Peyer's patch (tissue), 4 donors: Measurements from ENCODE around the gene FGR. TPM values are rescaled to one million over a fixed set of nuclear protein-coding genes. Genes with fewer than 3 reads are reported as not detected.

Source experiments
- DNase-seq, 3 donors: peaks; one replicate each; pipeline ENCODE4 v3.0.0-alpha.2; 2017 to 2019
- H3K27ac ChIP-seq, 4 donors: fragments of 200-600 bp; sonication (generic); one replicate each; pipeline ENCODE4 v1.5.1; 2016 to 2019
- H3K27me3 ChIP-seq, 2 donors: fragments of 200-600 bp; sonication (generic); one replicate each; pipeline ENCODE4 v1.5.1; 2019
- H3K36me3 ChIP-seq, 3 donors: fragments of 200-600 bp; sonication (generic); one replicate each; pipeline ENCODE4 v1.5.1; 2016 to 2019
- H3K4me1 ChIP-seq, 4 donors: fragments of 200-600 bp; sonication (generic); one replicate each; pipeline ENCODE4 v1.5.1; 2016 to 2019
- H3K4me3 ChIP-seq, 4 donors: fragments of 200-600 bp; sonication (generic); 1 replicate in 3 of 4; 2 replicates in 1 of 4; pipeline ENCODE4 v1.5.1; 2016 to 2019; ENCODE audit warnings: mild to moderate bottlenecking in 1 of 4
- H3K9me3 ChIP-seq, 4 donors: fragments of 200-600 bp; sonication (generic); one replicate each; pipeline ENCODE4 v1.5.1; 2016 to 2019; ENCODE audit warnings: mild to moderate bottlenecking in 1 of 4
- CTCF ChIP-seq, 6 experiments: fragments of 450-650 bp in 4 of 6; fragments of 200-600 bp in 2 of 6; sonication (generic) in 1 of 6; IDR thresholded peaks; one replicate each; pipeline ENCODE4 v1.5.1; 2017 to 2019; ENCODE audit warnings: antibody characterized with exemption in 6 of 6, mild to moderate bottlenecking in 3 of 6, moderate library complexity in 1 of 6
- POLR2A ChIP-seq, 2 donors: fragments of 450-650 bp; IDR thresholded peaks; one replicate each; pipeline ENCODE4 v1.5.1; 2017; ENCODE audit warnings: antibody characterized with exemption in 2 of 2, mild to moderate bottlenecking in 2 of 2, moderate library complexity in 2 of 2
- total RNA-seq, 4 donors: library from RNA; depleted of rRNA; stranded (reverse); fragments of >200 nt; gene quantifications; one replicate each; pipeline ENCODE4 v1.1.0, GENCODE V29; 2016

The FGR gene
- total RNA-seq, 4 donors from 2014 or later: 1.1 to 38.8 (median 4.7) TPM

GRCh38 chr1:27662707-27663393, 27.9 kb upstream of the FGR start:
- peak; percentile 87 to 96 (median 92) for DNase-seq
- Histone ChIP-seq H3K27ac (peak overlapping the region; percentile 57 to 85 (median 70)), H3K9me3 (no peaks in the 10 kb centered on the region), H3K27me3 (no peaks in the 10 kb centered on the region), H3K4me3 (peak overlapping the region in 1 of 4 donors; percentile 12), H3K4me1 (peaks cover 4 to 17% (median 6%) of the 10 kb centered on the region in 4 donors), H3K36me3 (no peaks in the 10 kb centered on the region)
- TF ChIP-seq CTCF (IDR thresholded peaks at IDR 0.05) (peak; percentile 78 to 96 (median 95)), POLR2A (IDR thresholded peaks at IDR 0.05) (peak in 1 of 2 donors; percentile 29)

- Histone ChIP-seq H3K27ac (peak overlapping the region; percentile 57 to 85 (median 70)), H3K4me3 (peak overlapping the region in 1 of 4 donors; percentile 12), H3K27me3 (no peaks in the 10 kb centered on the region), H3K36me3 (no peaks in the 10 kb centered on the region), H3K9me3 (no peaks in the 10 kb centered on the region), H3K4me1 (peaks cover 4 to 17% (median 6%) of the 10 kb centered on the region in 4 donors)
- DNase-seq: no peak
- no peak for TF ChIP-seq POLR2A (IDR thresholded peaks at IDR 0.05)
- no peak for TF ChIP-seq CTCF (IDR thresholded peaks at IDR 0.05)
These were observed 27.3 kb upstream of the FGR start for GRCh38 chr1:27662261-27662660.

GRCh38 chr1:27661412-27662075, 26.6 kb upstream of the FGR start:
- Histone ChIP-seq H3K4me3 (no peak overlapping the region), H3K9me3 (no peaks in the 10 kb centered on the region), H3K36me3 (no peaks in the 10 kb centered on the region), H3K4me1 (peaks cover 4 to 17% (median 6%) of the 10 kb centered on the region in 4 donors), H3K27ac (peak overlapping the region in 1 of 4 donors; percentile 38), H3K27me3 (no peaks in the 10 kb centered on the region)
- TF ChIP-seq CTCF (IDR thresholded peaks at IDR 0.05) (no peak), POLR2A (IDR thresholded peaks at IDR 0.05) (no peak)
- DNase-seq: no peak

- DNase-seq: no peak
- no peaks in the 10 kb centered on the region for H3K9me3 ChIP-seq
- H3K27ac ChIP-seq: peak overlapping the region; percentile 89 to 99 (median 94)
- H3K4me1 ChIP-seq: peaks cover 4 to 17% (median 6%) of the 10 kb centered on the region in 4 donors
- peak overlapping the region; percentile 50 to 94 (median 72) for H3K4me3 ChIP-seq
- no peaks in the 10 kb centered on the region for H3K27me3 ChIP-seq
- H3K36me3 ChIP-seq: no peaks in the 10 kb centered on the region
- no peak for TF ChIP-seq CTCF (IDR thresholded peaks at IDR 0.05)
- no peak for TF ChIP-seq POLR2A (IDR thresholded peaks at IDR 0.05)
These were observed 25.4 kb upstream of the FGR start for GRCh38 chr1:27660300-27660835.

GRCh38 chr1:27659497-27660299, 24.7 kb upstream of the FGR start:
- TF ChIP-seq POLR2A (IDR thresholded peaks at IDR 0.05) (peak in 1 of 2 donors; percentile 20), CTCF (IDR thresholded peaks at IDR 0.05) (peak in 1 of 6 experiments; percentile 18)
- Histone ChIP-seq H3K9me3 (no peaks in the 10 kb centered on the region), H3K4me3 (peak overlapping the region; percentile 50 to 94 (median 72)), H3K27me3 (no peaks in the 10 kb centered on the region), H3K27ac (peak overlapping the region; percentile 89 to 99 (median 94)), H3K36me3 (no peaks in the 10 kb centered on the region), H3K4me1 (peaks cover 4 to 17% (median 6%) of the 10 kb centered on the region in 4 donors)
- peak; percentile 93 to 98 (median 97) for DNase-seq
